HepG2 (cell line): Measurements from ENCODE around the gene JAZF1.

ENCODE experiments used
- HNF1B ChIP-seq: sonication (generic); formaldehyde crosslinking; IDR thresholded peaks from 2 replicates; pipeline ENCODE4 v1.5.1; 2020; ENCODE audit warnings: mild to moderate bottlenecking, moderate library complexity, missing genetic modification reagents
- JUND ChIP-seq: sonication (generic); formaldehyde crosslinking; IDR thresholded peaks from 2 replicates; pipeline ENCODE4 v1.8.0; 2022; ENCODE audit warnings: mild to moderate bottlenecking, missing genetic modification reagents
- NONO ChIP-seq, 2 experiments: fragments of 450-650 bp in 1 of 2; sonication (generic) in 1 of 2; formaldehyde crosslinking in 1 of 2; IDR thresholded peaks in 1 of 2; conservative IDR thresholded peaks in 1 of 2; 2 replicates each; pipeline versions ENCODE4 v1.6.1 to v1.8.0; 2017 to 2022; ENCODE audit warnings: mild to moderate bottlenecking in 1 of 2, missing genetic modification reagents in 1 of 2, moderate library complexity in 1 of 2
- RAD21 ChIP-seq: fragments of 450-650 bp; formaldehyde crosslinking; IDR thresholded peaks from 2 replicates; pipeline ENCODE4 v1.5.0; 2020; ENCODE audit warnings: mild to moderate bottlenecking
- YY1 ChIP-seq: IDR thresholded peaks from 2 replicates; pipeline ENCODE4 v1.6.1; 2011; ENCODE audit warnings: low read length, low read depth, moderate library complexity, mild to moderate bottlenecking; ENCODE audit not compliant: insufficient read depth, insufficient replicate concordance
- ZBTB1 ChIP-seq: sonication (generic); formaldehyde crosslinking; IDR thresholded peaks from 2 replicates; pipeline ENCODE4 v1.4.0; 2020; ENCODE audit warnings: missing genetic modification reagents, borderline replicate concordance

GRCh38 chr7:27920281-27920946, 260.2 kb downstream of the JAZF1 start:
- TF ChIP-seq ZBTB1 (no peak), HNF1B (no peak), JUND (CRISPR knock-in tag) (no peak), NONO (IDR thresholded peaks at IDR 0.05) (no peak), NONO (CRISPR knock-in tag; conservative IDR thresholded peaks at IDR 0.05) (no peak), YY1 (no peak), RAD21 (no peak)
